Sigmoid colon (tissue), 7 donors: ENCODE measurements around the gene IL21R. TPM values are rescaled to one million over a fixed set of nuclear protein-coding genes. Genes with fewer than 3 reads are reported as not detected.
"Not testable (repeated sequence)": the region's sequence is repeated elsewhere in the genome, so short reads cannot be mapped to it uniquely, and the experiment has no call there.

Source experiments
- DNase-seq: peaks from one replicate; pipeline ENCODE4 v3.0.0-alpha.2; 2019
- H3K27ac ChIP-seq, 4 donors: fragments of 200-600 bp; sonication (generic); one replicate each; pipeline ENCODE4 v1.5.1; 2016 to 2019; ENCODE audit warnings: mild to moderate bottlenecking in 1 of 4
- H3K27me3 ChIP-seq, 3 donors: fragments of 200-600 bp; sonication (generic); one replicate each; pipeline ENCODE4 v1.5.1; 2019; ENCODE audit warnings: mild to moderate bottlenecking in 1 of 3
- H3K36me3 ChIP-seq, 4 donors: fragments of 200-600 bp; sonication (generic); one replicate each; pipeline ENCODE4 v1.5.1; 2016 to 2019
- H3K4me1 ChIP-seq, 4 donors: fragments of 200-600 bp; sonication (generic); one replicate each; pipeline ENCODE4 v1.5.1; 2017 to 2019
- H3K4me3 ChIP-seq, 4 donors: fragments of 200-600 bp; sonication (generic); one replicate each; pipeline ENCODE4 v1.5.1; 2017 to 2019; ENCODE audit warnings: mild to moderate bottlenecking in 2 of 4, moderate library complexity in 1 of 4
- H3K9me3 ChIP-seq, 4 donors: fragments of 200-600 bp in 3 of 4; sonication (generic) in 3 of 4; one replicate each; pipeline versions ENCODE4 v1.5.1 to v1.6.1; 2013 to 2019
- EP300 ChIP-seq, 4 donors: sonication (generic); formaldehyde crosslinking; IDR thresholded peaks; one replicate each; pipeline ENCODE4 v1.6.1; 2017; ENCODE audit warnings: antibody characterized with exemption in 4 of 4
- POLR2A ChIP-seq, 2 donors: fragments of 450-650 bp; IDR thresholded peaks; one replicate each; pipeline ENCODE4 v1.6.1; 2016; ENCODE audit warnings: antibody characterized with exemption in 2 of 2, mild to moderate bottlenecking in 2 of 2, moderate library complexity in 2 of 2
- POLR2AphosphoS5 ChIP-seq, 4 donors: sonication (generic); formaldehyde crosslinking; IDR thresholded peaks; one replicate each; pipeline ENCODE4 v1.6.1; 2017; ENCODE audit warnings: antibody characterized with exemption in 4 of 4
- WGBS, 2 donors: extraction: QIAGEN DNeasy Blood & Tissue Kit; methylation state at CpG; one replicate each; pipeline ENCODE4 v1.1.7; 2013; 5-methylcytosine and 5-hydroxymethylcytosine counted together
- intact Hi-C: fragments of 100-400 bp; cut with DNase I; formaldehyde crosslinking; loops from one replicate; pipeline ENCODE4 v1.15.1; 2023
- polyA plus RNA-seq, 3 donors: library from polyadenylated mRNA; stranded (reverse); fragments of 200-250 nt; gene quantifications; one replicate each; pipeline ENCODE4 v1.2.3, GENCODE V29; 2013
- total RNA-seq, 4 donors: library from RNA; depleted of rRNA; stranded (reverse); fragments of >200 nt; gene quantifications; one replicate each; pipeline ENCODE4 v1.1.0, GENCODE V29; 2016
- TF ChIP-seq, protein P1 (sequence below), 4 experiments: fragments of 450-650 bp in 3 of 4; fragments of 200-600 bp in 1 of 4; IDR thresholded peaks; one replicate each; pipeline ENCODE4 v1.5.1; 2016 to 2019; ENCODE audit warnings: antibody characterized with exemption in 4 of 4, mild to moderate bottlenecking in 3 of 4, moderate library complexity in 2 of 4
- donor health status: healthy with polysubstance abuse.
- donor health status: Bipolar disorder and iron deficiency.
- donor health status: healthy.

Gene IL21R
- total and polyA plus RNA-seq, 7 donors: under 0.01 to 7.9 (median 0.27) TPM; not detected in 2

DNA sequence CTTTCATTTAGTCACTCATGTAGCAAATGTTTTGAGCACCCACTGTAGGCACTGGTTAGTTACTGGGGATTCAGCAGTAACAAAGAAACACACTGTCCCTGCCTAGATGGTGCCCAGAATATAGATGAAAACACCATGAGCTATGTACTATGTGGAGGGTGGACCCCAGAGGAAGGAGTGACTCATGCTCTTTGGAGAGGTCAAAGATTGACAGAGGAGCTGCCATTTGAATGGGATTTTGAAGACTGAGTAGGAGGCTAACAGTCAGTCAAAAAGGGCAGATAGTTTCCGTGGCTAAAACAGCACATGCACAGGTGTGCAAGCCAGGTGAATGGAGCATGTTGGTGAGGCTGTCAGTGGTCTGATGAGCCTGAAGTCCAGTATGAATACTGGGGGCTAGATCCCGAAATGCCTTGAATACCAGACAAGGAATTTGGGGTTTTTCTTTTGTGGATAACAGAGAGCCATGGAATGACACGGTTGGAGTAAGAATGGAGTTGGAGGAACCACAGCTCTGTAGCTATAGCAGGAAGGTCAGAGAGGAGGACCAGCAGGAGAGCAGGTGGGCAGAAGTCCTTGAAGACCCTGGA lies 6.1 kb downstream of the IL21R start:
- Histone ChIP-seq H3K36me3 (no peaks in the 10 kb centered on the region), H3K9me3 (no peaks in the 10 kb centered on the region), H3K4me3 (no peak overlapping the region), H3K4me1 (no peaks in the 10 kb centered on the region), H3K27me3 (peaks cover 0 to 38% (median 0%) of the 10 kb centered on the region in 3 donors), H3K27ac (no peak overlapping the region)
- TF ChIP-seq POLR2A (IDR thresholded peaks at IDR 0.05) (no peak), EP300 (IDR thresholded peaks at IDR 0.05) (no peak), POLR2AphosphoS5 (IDR thresholded peaks at IDR 0.05) (no peak)
- TF ChIP-seq, protein P1, sequence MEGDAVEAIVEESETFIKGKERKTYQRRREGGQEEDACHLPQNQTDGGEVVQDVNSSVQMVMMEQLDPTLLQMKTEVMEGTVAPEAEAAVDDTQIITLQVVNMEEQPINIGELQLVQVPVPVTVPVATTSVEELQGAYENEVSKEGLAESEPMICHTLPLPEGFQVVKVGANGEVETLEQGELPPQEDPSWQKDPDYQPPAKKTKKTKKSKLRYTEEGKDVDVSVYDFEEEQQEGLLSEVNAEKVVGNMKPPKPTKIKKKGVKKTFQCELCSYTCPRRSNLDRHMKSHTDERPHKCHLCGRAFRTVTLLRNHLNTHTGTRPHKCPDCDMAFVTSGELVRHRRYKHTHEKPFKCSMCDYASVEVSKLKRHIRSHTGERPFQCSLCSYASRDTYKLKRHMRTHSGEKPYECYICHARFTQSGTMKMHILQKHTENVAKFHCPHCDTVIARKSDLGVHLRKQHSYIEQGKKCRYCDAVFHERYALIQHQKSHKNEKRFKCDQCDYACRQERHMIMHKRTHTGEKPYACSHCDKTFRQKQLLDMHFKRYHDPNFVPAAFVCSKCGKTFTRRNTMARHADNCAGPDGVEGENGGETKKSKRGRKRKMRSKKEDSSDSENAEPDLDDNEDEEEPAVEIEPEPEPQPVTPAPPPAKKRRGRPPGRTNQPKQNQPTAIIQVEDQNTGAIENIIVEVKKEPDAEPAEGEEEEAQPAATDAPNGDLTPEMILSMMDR (IDR thresholded peaks at IDR 0.05): no peak
- WGBS, 2 donors: 60 to 69% methylated on average over 3 of the region's 3 CpGs
- DNase-seq: no peak
- intact Hi-C loops: no loop called here

DNA sequence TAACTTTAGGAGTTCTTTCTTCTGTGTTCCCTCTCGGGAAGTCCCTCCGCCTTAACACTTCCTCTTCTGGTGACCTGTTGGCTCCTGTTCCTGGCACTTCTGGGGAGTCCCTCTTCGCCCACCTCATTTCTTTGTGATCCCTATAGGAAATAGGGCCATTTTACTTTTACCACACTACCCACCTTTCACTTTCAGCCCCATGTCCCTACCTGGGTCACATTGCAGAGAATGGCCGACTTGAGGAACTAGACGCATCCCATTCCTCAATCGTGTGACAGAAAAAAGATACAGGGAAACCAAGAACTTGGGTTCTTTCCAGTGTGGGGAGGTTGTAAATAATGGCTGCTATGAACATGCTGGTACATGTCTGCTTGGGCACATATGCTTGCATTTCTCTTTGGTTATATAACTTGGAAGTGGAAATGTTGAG lies 6.6 kb downstream of the IL21R start:
- Histone ChIP-seq H3K4me1 (no peaks in the 10 kb centered on the region), H3K4me3 (no peak overlapping the region), H3K9me3 (no peaks in the 10 kb centered on the region), H3K27me3 (peaks cover 0 to 33% (median 0%) of the 10 kb centered on the region in 3 donors), H3K27ac (no peak overlapping the region), H3K36me3 (no peaks in the 10 kb centered on the region)
- 72 to 77% methylated on average over 6 of the region's 6 CpGs for WGBS, 2 donors
- TF ChIP-seq, protein P1 (IDR thresholded peaks at IDR 0.05): no peak
- no peak for TF ChIP-seq POLR2AphosphoS5 (IDR thresholded peaks at IDR 0.05)
- no peak for TF ChIP-seq POLR2A (IDR thresholded peaks at IDR 0.05)
- no peak for TF ChIP-seq EP300 (IDR thresholded peaks at IDR 0.05)
- no peak for DNase-seq
- intact Hi-C loops: no loop called here

DNA sequence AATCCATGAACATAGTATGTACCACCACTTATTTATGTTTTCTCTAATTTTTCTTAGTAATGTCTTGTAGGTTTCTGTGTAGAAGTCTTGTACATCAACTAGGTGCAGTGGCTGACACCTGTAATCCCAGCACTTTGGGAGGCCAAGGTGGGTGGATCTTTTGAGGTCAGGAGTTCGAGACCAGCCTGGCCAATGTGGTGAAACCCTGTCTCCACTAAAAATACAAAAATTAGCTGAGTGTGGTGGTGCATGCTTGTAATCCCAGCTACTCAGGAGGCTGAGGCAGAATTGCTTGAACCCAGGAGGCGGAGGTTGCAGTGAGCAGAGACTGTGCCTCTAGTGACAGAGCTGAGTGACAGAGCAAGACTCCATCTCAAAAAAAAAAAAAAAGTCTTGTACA lies 8.0 kb downstream of the IL21R start:
- DNase-seq, H3K36me3 ChIP-seq, H3K9me3 ChIP-seq, H3K4me3 ChIP-seq, intact Hi-C loops, H3K27ac ChIP-seq, H3K4me1 ChIP-seq: not testable (repeated sequence)
- WGBS, 2 donors: 71 to 86% methylated on average over 2 of the region's 2 CpGs
- H3K27me3 ChIP-seq: peaks cover 0 to 19% (median 0%) of the 10 kb centered on the region in 3 donors

DNA sequence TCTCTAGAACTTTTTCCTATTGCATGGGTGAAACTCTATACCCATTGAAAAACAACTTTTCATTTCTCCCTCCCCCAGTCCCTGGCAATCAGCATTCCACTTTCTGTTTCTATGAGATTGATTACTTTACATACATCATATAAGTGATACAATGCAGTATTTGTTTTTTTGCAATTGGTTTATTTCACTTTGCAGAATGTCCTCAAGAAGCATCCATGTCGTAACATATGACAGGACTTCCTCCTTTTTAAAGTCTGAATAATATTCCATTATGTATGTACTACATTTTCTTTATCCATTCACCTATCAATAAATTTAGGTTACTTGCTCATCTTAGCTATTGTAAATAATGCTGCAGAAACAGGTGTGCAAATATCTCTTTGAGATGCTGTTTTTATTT lies 8.8 kb downstream of the IL21R start:
- TF ChIP-seq, protein P1 (IDR thresholded peaks at IDR 0.05): no peak
- Histone ChIP-seq H3K9me3 (no peaks in the 10 kb centered on the region), H3K4me3 (no peak overlapping the region), H3K27me3 (peaks cover 0 to 13% (median 0%) of the 10 kb centered on the region in 3 donors), H3K4me1 (no peaks in the 10 kb centered on the region), H3K27ac (no peak overlapping the region), H3K36me3 (no peaks in the 10 kb centered on the region)
- intact Hi-C loops: no loop called here
- DNase-seq: no peak
- 55 to 83% methylated on average over 1 of the region's 1 CpG for WGBS, 2 donors

DNA sequence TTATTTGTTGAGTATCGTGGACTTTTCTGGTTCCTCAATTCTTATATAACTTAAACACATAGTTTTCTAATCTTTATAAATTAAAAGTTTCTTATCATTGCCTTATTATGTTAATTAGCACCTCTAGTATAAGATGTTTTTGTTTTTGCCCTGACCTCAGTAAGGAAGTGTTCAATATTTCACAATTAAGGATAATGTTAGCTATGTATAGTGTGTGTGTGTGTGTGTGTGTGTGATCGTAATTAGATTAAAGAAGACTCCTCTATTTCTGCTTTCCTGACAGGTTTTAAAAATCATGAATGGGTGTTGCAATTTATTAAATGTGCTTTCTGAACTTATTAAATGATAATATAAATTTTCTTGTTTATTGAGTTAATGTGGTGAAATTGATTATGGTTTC lies 12.0 kb downstream of the IL21R start:
- WGBS, 2 donors: 82 to 88% methylated on average over 2 of the region's 2 CpGs
- no peak for DNase-seq
- H3K27ac ChIP-seq: no peak overlapping the region
- no peaks in the 10 kb centered on the region for H3K27me3 ChIP-seq
- TF ChIP-seq, protein P1 (IDR thresholded peaks at IDR 0.05): no peak
- TF ChIP-seq EP300 (IDR thresholded peaks at IDR 0.05): no peak
- no peak for TF ChIP-seq POLR2A (IDR thresholded peaks at IDR 0.05)
- TF ChIP-seq POLR2AphosphoS5 (IDR thresholded peaks at IDR 0.05): no peak
- H3K9me3 ChIP-seq: no peaks in the 10 kb centered on the region
- no peak overlapping the region for H3K4me3 ChIP-seq
- intact Hi-C loops: no loop called here
- H3K4me1 ChIP-seq: no peaks in the 10 kb centered on the region
- H3K36me3 ChIP-seq: no peaks in the 10 kb centered on the region
